ENCODE measurements around the gene OSBPL8. TPM values are rescaled to one million over a fixed set of nuclear protein-coding genes. Genes with fewer than 3 reads are reported as not detected.

The OSBPL8 gene
- total and polyA plus RNA-seq, 9 of the 15 experiments (the other 6 are each of a cell fraction or from before 2014, with no cell fraction given), result 17.4 to 82.7 (median 42.8) TPM

- no peak for TF ChIP-seq SRSF3 (IDR thresholded peaks at IDR 0.05; ENCODE audit: insufficient read depth, low read length)
- TF ChIP-seq ZNF695 (CRISPR knock-in tag; IDR thresholded peaks at IDR 0.05), result no peak
- no peak for TF ChIP-seq DEAF1 (CRISPR knock-in tag; IDR thresholded peaks at IDR 0.05)
- no peak for TF ChIP-seq MAFF (IDR thresholded peaks at IDR 0.05; ENCODE audit: low read length)
- no peak for TF ChIP-seq NFE2 (IDR thresholded peaks at IDR 0.05; ENCODE audit: low read depth)
- TF ChIP-seq FOS (IDR thresholded peaks at IDR 0.05; ENCODE audit: extremely low read depth, insufficient read length), result no peak
- TF ChIP-seq ATF4 (CRISPR knock-in tag; IDR thresholded peaks at IDR 0.05), result no peak
- no peak; the same call in 1 of the 2 replicates for TF ChIP-seq POLR2AphosphoS2 (IDR thresholded peaks at IDR 0.05; ENCODE audit: low read length)
- TF ChIP-seq ELF1 (tag; IDR thresholded peaks at IDR 0.05), result peak; percentile 91
- peak; percentile 35; the same call in 1 of the 2 replicates for TF ChIP-seq DMBX1 (CRISPR knock-in tag; IDR thresholded peaks at IDR 0.05; ENCODE audit: borderline replicate concordance)
- no peak for TF ChIP-seq PCBP2 (IDR thresholded peaks at IDR 0.05; ENCODE audit: low read depth, low read length, poor library complexity, severe bottlenecking)
- peak; percentile 78 for TF ChIP-seq ETV5 (CRISPR knock-in tag; IDR thresholded peaks at IDR 0.05; ENCODE audit: low read depth)
- TF ChIP-seq ATF3 (IDR thresholded peaks at IDR 0.05), result 0 out of 2 replicates have a peak, but pooled peaks have one; percentile 14
- no peak for TF ChIP-seq ATF3 (CRISPR knock-in tag; conservative IDR thresholded peaks at IDR 0.05)
- 0 out of 2 replicates have a peak, but pooled peaks have one; percentile 42 for TF ChIP-seq ERF (CRISPR knock-in tag; IDR thresholded peaks at IDR 0.05)
- no peak for TF ChIP-seq ZNF780A (CRISPR knock-in tag; IDR thresholded peaks at IDR 0.05)
- peak; percentile 98 for TF ChIP-seq TOE1 (IDR thresholded peaks at IDR 0.05; ENCODE audit: borderline replicate concordance)
- TF ChIP-seq TOE1 (CRISPR knock-in tag; IDR thresholded peaks at IDR 0.05; ENCODE audit: borderline replicate concordance, low read depth), result no peak
- no peak for TF ChIP-seq ZNF583 (CRISPR knock-in tag; IDR thresholded peaks at IDR 0.05)
- TF ChIP-seq SNIP1 (IDR thresholded peaks at IDR 0.05; ENCODE audit: low read depth), result no peak
- TF ChIP-seq ESRRB (CRISPR knock-in tag; IDR thresholded peaks at IDR 0.05; ENCODE audit: borderline replicate concordance), result no peak
- TF ChIP-seq, protein P1, sequence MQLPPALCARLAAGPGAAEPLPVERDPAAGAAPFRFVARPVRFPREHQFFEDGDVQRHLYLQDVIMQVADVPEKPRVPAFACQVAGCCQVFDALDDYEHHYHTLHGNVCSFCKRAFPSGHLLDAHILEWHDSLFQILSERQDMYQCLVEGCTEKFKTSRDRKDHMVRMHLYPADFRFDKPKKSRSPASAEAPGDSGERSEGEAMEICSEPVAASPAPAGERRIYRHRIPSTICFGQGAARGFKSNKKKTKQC (CRISPR knock-in tag; IDR thresholded peaks at IDR 0.05), result 0 out of 2 replicates have a peak, but pooled peaks have one; percentile 47
- TF ChIP-seq FOXK1 (CRISPR knock-in tag; IDR thresholded peaks at IDR 0.05; ENCODE audit: borderline replicate concordance), result no peak
- TF ChIP-seq MEF2A (IDR thresholded peaks at IDR 0.05; ENCODE audit: control insufficient read depth, low read depth, low read length), result no peak
- peak; percentile 84; the same call in 1 of the 2 replicates for TF ChIP-seq ZNF589 (CRISPR knock-in tag; IDR thresholded peaks at IDR 0.05; ENCODE audit: low read depth)
- no peak for TF ChIP-seq GABPB2 (CRISPR knock-in tag; conservative IDR thresholded peaks at IDR 0.05)
- TF ChIP-seq GATAD2A (IDR thresholded peaks at IDR 0.05), result no peak
Measured at GRCh38 chr12:76559400-76560085, at the start of gene OSBPL8 (continued).
